Measurements from ENCODE around the gene ZNF575.

GRCh38 chr19:43488179-43488578 is 44.8 kb upstream of the ZNF575 start:
- no peak for TF ChIP-seq CTCF (IDR thresholded peaks at IDR 0.05)
- no peak for TF ChIP-seq POLR2A (IDR thresholded peaks at IDR 0.05)
